Measurements from ENCODE around the gene PTK6.

- no peak for TF ChIP-seq CTCF (IDR thresholded peaks at IDR 0.05)
- no peak for TF ChIP-seq POLR2A (IDR thresholded peaks at IDR 0.05)
Measured at GRCh38 chr20:63536997-63537524, at the start of gene PTK6.
